Measurements from ENCODE around the gene FUCA1. TPM values are rescaled to one million over a fixed set of nuclear protein-coding genes. Genes with fewer than 3 reads are reported as not detected.
A peak's percentile ranks its signal among the peaks of the same experiment; 100 is the strongest.

FUCA1 gene
- total RNA-seq, 1 donor from 2014 or later, result 20.6 TPM

- H3K27me3 Mint-ChIP-seq, result no peaks in the 10 kb centered on the region
- H3K27ac Mint-ChIP-seq, result no peak overlapping the region
- TF ChIP-seq CTCF (conservative IDR thresholded peaks at IDR 0.05), result peak; percentile 23
- H3K4me3 Mint-ChIP-seq, result peak overlapping the region; percentile 98
- H3K36me3 Mint-ChIP-seq, result peaks cover 2% of the 10 kb centered on the region
- H3K9me3 Mint-ChIP-seq, result no peaks in the 10 kb centered on the region
- peaks cover 8% of the 10 kb centered on the region for H3K4me1 Mint-ChIP-seq (ENCODE audit: unreplicated experiment)
- DNase-seq (ENCODE audit: extremely low spot score, unreplicated experiment), result no peak
Observed at GRCh38 chr1:23798662-23799142, 69.4 kb downstream of the FUCA1 start.

- no peak for TF ChIP-seq CTCF (conservative IDR thresholded peaks at IDR 0.05)
- Mint-ChIP-seq H3K4me1 (ENCODE audit: unreplicated experiment) (peaks cover 8% of the 10 kb centered on the region), H3K36me3 (no peaks in the 10 kb centered on the region), H3K9me3 (no peaks in the 10 kb centered on the region), H3K4me3 (no peak overlapping the region), H3K27me3 (no peaks in the 10 kb centered on the region), H3K27ac (no peak overlapping the region)
- DNase-seq (ENCODE audit: extremely low spot score, unreplicated experiment), result no peak
Observed at GRCh38 chr1:23797478-23798448, 70.3 kb downstream of the FUCA1 start.

- H3K4me1 Mint-ChIP-seq (ENCODE audit: unreplicated experiment), result peaks cover 10% of the 10 kb centered on the region
- no peak overlapping the region for H3K4me3 Mint-ChIP-seq
- H3K27me3 Mint-ChIP-seq, result no peaks in the 10 kb centered on the region
- peak overlapping the region; percentile 56 for H3K27ac Mint-ChIP-seq
- no peak for TF ChIP-seq CTCF (conservative IDR thresholded peaks at IDR 0.05)
- H3K9me3 Mint-ChIP-seq, result no peaks in the 10 kb centered on the region
- DNase-seq (ENCODE audit: extremely low spot score, unreplicated experiment), result no peak
- no peaks in the 10 kb centered on the region for H3K36me3 Mint-ChIP-seq
Observed at GRCh38 chr1:23796466-23797271, 71.4 kb downstream of the FUCA1 start.

GRCh38 chr1:23795676-23796465 is 72.2 kb downstream of the FUCA1 start:
- Mint-ChIP-seq H3K9me3 (no peaks in the 10 kb centered on the region), H3K4me3 (no peak overlapping the region), H3K36me3 (no peaks in the 10 kb centered on the region), H3K4me1 (ENCODE audit: unreplicated experiment) (peaks cover 10% of the 10 kb centered on the region), H3K27me3 (no peaks in the 10 kb centered on the region), H3K27ac (peak overlapping the region; percentile 40)
- TF ChIP-seq CTCF (conservative IDR thresholded peaks at IDR 0.05), result no peak
- DNase-seq (ENCODE audit: extremely low spot score, unreplicated experiment), result no peak

Other genes starting within 250 kb of the FUCA1 start
- gene RPL11, start 176.5 kb downstream of the FUCA1 start, total RNA-seq (ENCODE audit: low replicate concordance), result 1,209 and 1,301 TPM in 2 replicates
- gene ELOA, start 124.8 kb downstream of the FUCA1 start, total RNA-seq (ENCODE audit: low replicate concordance), result 39.6 and 44.3 TPM in 2 replicates
- gene PITHD1, start 89.9 kb downstream of the FUCA1 start, total RNA-seq (ENCODE audit: low replicate concordance), result 71.1 and 113 TPM in 2 replicates
- 83.6 and 113 TPM in 2 replicates for gene LYPLA2, start 77.1 kb downstream of the FUCA1 start, total RNA-seq (ENCODE audit: low replicate concordance)
- gene GALE, start 67.5 kb downstream of the FUCA1 start, total RNA-seq (ENCODE audit: low replicate concordance), result 39.0 and 47.7 TPM in 2 replicates
- gene HMGCL, start 42.9 kb downstream of the FUCA1 start, total RNA-seq (ENCODE audit: low replicate concordance), result 33.7 and 35.8 TPM in 2 replicates
- gene CNR2, start 45.1 kb upstream of the FUCA1 start, total RNA-seq (ENCODE audit: low replicate concordance), result not detected in 2 replicates
- gene PNRC2, start 91.5 kb upstream of the FUCA1 start, total RNA-seq (ENCODE audit: low replicate concordance), result 132 and 146 TPM in 2 replicates
- 113 and 177 TPM in 2 replicates for gene SRSF10, start 112.0 kb upstream of the FUCA1 start, total RNA-seq (ENCODE audit: low replicate concordance)
- 0.12 and 0.70 TPM in 2 replicates for gene MYOM3, start 243.8 kb upstream of the FUCA1 start, total RNA-seq (ENCODE audit: low replicate concordance)

Measured in type B pancreatic cell (in vitro differentiated cells).